NCI-H2227 (cell line): ENCODE data around the gene PPM1B.
"Not testable (repeated sequence)": the region's sequence is repeated elsewhere in the genome, so short reads cannot be mapped to it uniquely, and the experiment has no call there.

ENCODE experiments used
- DNase-seq: peaks from one replicate; lab custom pipeline; 2025; ENCODE audit not compliant: unreplicated experiment; lab: John Stamatoyannopoulos, UW

Gene PPM1B

GRCh38 chr2:44247924-44248323 is 79.2 kb downstream of the PPM1B start:
- DNase-seq: no peak

DNA sequence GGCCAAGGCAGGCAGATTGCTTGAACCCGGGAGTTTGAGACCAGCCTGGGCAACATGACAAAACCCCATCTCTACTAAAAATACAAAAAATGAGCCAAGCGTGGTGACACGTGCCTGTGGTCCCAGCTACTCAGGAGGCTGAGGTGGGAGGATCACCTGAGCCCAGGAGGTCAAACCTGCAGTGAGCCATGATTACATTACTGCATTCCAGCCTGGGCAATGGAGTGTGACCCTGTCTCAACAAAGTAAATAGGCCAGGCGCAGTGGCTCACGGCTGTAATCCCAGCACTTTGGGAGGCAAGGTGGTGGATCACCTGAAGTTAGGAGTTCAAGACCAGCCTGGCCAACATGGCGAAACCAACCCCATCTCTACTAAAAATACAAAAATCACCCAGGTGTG is 80.6 kb downstream of the PPM1B start:
- DNase-seq: not testable (repeated sequence)

DNA sequence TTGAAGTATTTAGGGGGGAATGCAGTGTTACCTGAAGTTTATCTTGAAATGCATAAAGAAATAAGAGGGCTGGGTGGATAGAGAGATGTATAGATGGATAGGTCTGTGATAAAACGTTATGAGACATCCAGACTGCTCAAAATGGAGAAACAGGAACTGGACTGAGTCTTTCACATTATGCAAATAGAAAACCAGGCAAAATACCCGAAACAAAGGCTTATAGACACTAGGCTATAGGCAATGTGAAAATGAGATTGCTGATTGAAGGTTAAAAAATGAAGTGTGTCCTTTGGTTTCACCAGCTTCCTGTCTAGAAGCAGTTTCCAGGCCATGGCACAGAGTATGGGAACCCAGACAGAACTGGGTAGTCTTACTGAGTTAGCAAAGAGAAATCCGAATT is 81.7 kb downstream of the PPM1B start:
- no peak for DNase-seq

DNA sequence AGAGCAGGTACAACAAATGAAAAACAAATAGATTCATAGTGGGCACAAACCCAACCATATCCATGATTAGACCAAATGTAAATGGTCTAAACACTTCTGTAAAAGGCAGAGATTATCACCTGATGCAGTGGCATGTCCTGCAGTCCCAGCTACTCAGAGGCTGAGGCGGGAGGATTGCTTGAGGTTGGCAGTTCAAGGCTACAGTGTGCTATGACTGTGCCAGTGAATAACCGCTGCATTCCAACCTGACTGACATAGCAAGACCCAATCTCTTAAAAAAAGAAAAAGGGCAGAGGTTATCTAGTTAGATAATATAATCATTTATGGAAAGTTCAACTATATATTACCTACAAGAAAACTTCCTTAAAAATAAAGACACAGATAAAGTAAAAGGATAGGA is 85.3 kb downstream of the PPM1B start:
- DNase-seq: no peak

- DNase-seq: not testable (repeated sequence)
Observed at GRCh38 chr2:44255704-44256103, 87.0 kb downstream of the PPM1B start.

DNA sequence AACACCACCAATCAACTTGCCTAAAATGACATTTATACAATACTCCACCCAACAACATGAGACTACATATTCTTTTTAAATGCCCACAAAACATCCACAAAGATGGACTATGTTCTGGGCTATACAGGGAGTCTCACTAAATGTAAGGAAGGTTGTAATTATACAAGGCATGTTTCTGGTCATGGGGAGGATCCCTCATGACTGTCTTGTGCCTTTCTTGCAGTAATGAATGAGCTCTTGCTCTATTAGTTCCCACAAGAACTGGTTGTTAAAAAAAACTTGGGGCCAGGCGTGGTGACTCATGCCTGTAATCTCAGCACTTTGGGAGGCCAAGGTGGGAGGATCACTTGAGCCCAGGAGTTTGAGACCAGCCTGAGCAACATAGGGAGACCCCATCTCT is 89.1 kb downstream of the PPM1B start:
- not testable (repeated sequence) for DNase-seq

- DNase-seq: no peak
Observed at GRCh38 chr2:44267269-44267795, 98.7 kb downstream of the PPM1B start.

DNA sequence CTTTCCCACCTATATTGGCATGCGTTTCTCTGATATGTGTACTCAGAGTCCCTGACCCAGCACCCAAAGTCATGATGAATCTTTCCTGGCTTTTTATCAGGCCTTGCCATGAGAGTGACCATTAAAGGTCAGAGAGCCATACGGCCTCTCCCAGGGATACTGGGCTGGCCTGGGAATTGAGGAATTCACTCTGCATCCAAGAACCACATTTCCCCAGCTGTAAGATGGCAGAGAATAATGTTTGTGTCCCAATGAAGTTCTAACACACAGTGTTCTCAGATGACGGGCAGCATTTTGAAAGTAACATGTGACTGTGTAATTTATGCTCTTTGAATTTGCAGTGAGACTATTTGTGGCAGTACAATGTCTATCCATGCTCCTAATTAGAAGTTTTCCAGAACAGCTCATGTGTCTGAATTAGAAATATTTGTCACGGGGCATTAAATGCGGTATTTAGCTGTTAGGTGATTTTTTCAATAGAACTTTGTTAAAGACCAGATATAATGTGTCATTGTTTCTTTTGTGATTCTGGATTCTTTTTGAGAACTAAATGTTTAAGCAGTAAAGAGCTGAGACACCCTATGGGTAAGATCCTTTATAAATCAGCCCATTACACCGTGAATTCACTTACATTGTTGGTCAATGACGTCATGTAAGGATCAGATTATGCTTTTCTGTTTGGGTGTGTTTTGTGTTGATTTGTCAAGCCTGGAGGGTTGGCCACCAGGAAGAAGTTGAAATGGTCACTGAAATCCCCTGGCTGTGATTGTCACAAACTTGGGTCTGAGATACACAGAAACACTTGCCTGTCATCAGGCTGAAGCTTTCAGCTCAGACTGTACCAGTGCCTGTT is 99.3 kb downstream of the PPM1B start:
- no peak for DNase-seq

- DNase-seq: no peak
Observed at GRCh38 chr2:44269831-44270230, 101.2 kb downstream of the PPM1B start.

GRCh38 chr2:44271296-44271695 is 102.6 kb downstream of the PPM1B start:
- DNase-seq: no peak

GRCh38 chr2:44273076-44273475 is 104.4 kb downstream of the PPM1B start:
- DNase-seq: no peak

- no peak for DNase-seq
Observed at GRCh38 chr2:44273596-44273995, 104.9 kb downstream of the PPM1B start.

DNA sequence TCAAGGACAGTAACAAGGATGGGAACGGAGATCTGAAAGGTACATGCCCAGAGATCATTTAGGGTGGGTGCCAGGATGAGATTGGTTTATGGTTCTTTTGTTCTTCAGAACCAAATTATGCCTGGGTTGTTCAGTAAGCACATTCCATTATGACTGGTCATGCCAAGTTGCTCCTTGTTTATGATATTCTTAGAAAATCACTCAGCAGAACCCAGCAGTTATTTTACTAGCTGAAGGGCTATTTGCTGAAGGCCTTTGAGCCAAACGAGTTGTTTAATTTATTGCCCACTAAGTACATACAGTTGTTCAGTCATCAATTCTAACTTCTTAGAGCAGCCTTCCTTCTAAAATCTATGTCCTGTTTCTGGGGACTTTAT is 107.2 kb downstream of the PPM1B start:
- no peak for DNase-seq

GRCh38 chr2:44277541-44277940 is 108.9 kb downstream of the PPM1B start:
- no peak for DNase-seq

DNA sequence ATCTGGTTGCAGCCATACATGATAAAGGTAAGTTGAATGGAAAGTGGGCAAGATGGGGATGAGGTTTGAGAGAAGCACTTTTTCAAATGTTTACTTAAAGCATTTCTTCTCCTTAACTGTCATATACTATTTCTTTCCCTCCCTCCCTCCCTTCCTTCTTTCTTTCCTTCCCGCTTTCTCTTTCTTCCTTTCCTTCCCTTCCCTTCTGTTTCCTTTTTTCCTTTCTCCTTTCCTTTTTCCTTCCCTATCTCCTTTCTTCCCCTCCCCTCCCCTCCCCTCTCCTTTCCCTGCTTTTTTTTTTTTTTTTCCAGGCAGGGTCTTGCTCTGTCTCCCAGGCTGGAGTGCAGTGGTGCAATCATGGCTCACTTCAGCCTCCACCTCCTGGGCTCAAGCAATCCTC is 112.2 kb downstream of the PPM1B start:
- no peak for DNase-seq
